ENCODE measurements around the gene POLR2C. TPM values are rescaled to one million over a fixed set of nuclear protein-coding genes. Genes with fewer than 3 reads are reported as not detected.

Gene POLR2C
- total and polyA plus RNA-seq, 10 of the 15 experiments (the other 5 are each of a cell fraction or from before 2014, with no cell fraction given): 26.9 to 93.0 (median 57.8) TPM

DNA sequence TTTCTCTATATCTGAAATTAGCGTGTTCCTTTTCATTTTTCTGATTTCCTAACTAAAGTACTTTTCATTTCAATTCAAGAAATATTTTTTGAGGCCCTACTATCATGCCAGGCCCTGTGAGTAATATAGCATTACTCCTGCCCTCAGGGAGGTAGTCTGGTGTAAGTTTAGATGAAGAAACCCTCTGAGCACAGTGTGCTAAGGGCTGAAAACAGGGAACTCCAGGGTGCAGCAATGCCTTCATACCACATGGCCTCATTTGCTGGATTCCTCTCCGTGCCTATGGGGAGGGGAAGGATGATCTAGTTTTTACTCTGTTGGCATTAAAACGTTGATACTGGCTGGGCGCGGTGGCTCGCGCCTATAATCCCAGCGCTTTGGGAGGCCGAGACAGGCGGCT, 10.5 kb upstream of the POLR2C start:
- Histone ChIP-seq H3K9ac (ENCODE audit: control insufficient read depth, insufficient read depth, low read length) (no peak overlapping the region), H3K4me1 (ENCODE audit: control insufficient read depth, insufficient read depth, low read length) (peaks cover 6% of the 10 kb centered on the region; the same call in 1 of the 2 replicates), H3K27ac (ENCODE audit: control insufficient read depth, insufficient read depth) (no peak overlapping the region), H3K4me3 (no peak overlapping the region), H4K20me1 (ENCODE audit: control insufficient read depth, insufficient read depth) (no peaks in the 10 kb centered on the region), H2AFZ (ENCODE audit: control insufficient read depth, low read depth, low read length) (no peak overlapping the region), H3K27me3 (replicated peaks in 1 of 2; ENCODE audit: control insufficient read depth in 2 of 2, insufficient read depth in 2 of 2, low read length in 1 of 2) (no peaks in the 10 kb centered on the region), H3K36me3 (ENCODE audit: control insufficient read depth in 2 of 2, insufficient read depth in 2 of 2, low read length in 1 of 2) (peaks cover 2 to 10% of the 10 kb centered on the region in 2 experiments), H3K9me3 (replicated peaks; ENCODE audit: control insufficient read depth, insufficient read depth, low read length) (no peaks in the 10 kb centered on the region), H3K79me2 (ENCODE audit: control insufficient read depth, insufficient read depth, low read length) (peaks cover 12% of the 10 kb centered on the region), H3K4me2 (ENCODE audit: control insufficient read depth, insufficient read depth) (no peak overlapping the region)
- POLR2A ChIA-PET: no interaction called here
- ATAC-seq: no peak
- SMC1A ChIA-PET (ENCODE audit: uncharacterized antibody, unreplicated experiment): no interaction called here
- CTCF ChIA-PET: interaction anchor here (1.0 to 1.3 kb wide), 2 partner anchors 32 to 68 kb away, joined by 3 to 4 read pairs; no protein-coding TSS in a partner anchor
- DNase-seq (ENCODE audit: low read depth, low spot score): no peak
- BruUV-seq (replicated peaks): no TSS peak
- 97% methylated on average over 10 of the region's 10 CpGs for WGBS (ENCODE audit: insufficient coverage, insufficient replicate concordance, low lambda C conversion rate, missing lambda C conversion rate)
- TF ChIP-seq HCFC1 (IDR thresholded peaks at IDR 0.05; ENCODE audit: low read length) (no peak), MXI1 (IDR thresholded peaks at IDR 0.05; ENCODE audit: low read depth, low read length) (no peak)
- in situ Hi-C loops (cut with MboI): no loop called here
- RAD21 ChIA-PET (ENCODE audit: unreplicated experiment): no interaction called here
- no peak for FAIRE-seq
- intact Hi-C loops (cut with micrococcal nuclease; ENCODE audit: unreplicated experiment): no loop called here

DNA sequence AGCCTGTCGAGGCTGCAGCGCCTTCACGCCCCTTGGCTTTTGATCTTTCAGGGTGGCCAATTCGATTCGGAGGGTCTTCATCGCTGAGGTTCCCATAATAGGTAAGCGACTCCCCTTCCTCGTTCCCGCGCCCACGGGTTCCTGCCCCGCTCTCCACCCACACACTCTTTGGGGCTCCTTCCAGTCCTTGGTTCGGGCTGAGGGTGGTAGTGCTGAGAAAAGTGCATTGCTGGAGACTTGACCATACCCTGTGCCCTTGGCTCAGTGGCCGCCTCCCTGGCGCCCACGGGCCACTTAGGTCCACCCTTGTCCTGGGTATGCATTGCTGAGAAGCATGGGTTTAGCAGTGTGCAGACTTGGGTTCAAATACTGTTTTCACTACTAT, 491 bp downstream of the POLR2C start:
- in situ Hi-C loops (cut with MboI) (no loop called here), intact Hi-C loops (cut with micrococcal nuclease; ENCODE audit: unreplicated experiment) (loop anchor here (1.0 to 5.0 kb wide), 2 partner anchors 54 to 163 kb away; no protein-coding TSS in a partner anchor)
- CTCF ChIA-PET: interaction anchor here (0.8 to 7.0 kb wide), 19 partner anchors 12 to 275 kb away, joined by 3 to 51 read pairs (median 5); partner anchors contain the start of genes CIAPIN1, COQ9 and DOK4
- Histone ChIP-seq H3K27ac (ENCODE audit: control insufficient read depth, insufficient read depth) (peak overlapping the region; percentile 64), H2AFZ (ENCODE audit: control insufficient read depth, low read depth, low read length) (0 out of 2 replicates have a peak overlapping the region, but pooled peaks have one; percentile 5), H3K4me3 (peak overlapping the region; percentile 98), H3K9ac (ENCODE audit: control insufficient read depth, insufficient read depth, low read length) (peak overlapping the region; percentile 86), H3K79me2 (ENCODE audit: control insufficient read depth, insufficient read depth, low read length) (peaks cover 18% of the 10 kb centered on the region), H3K4me1 (ENCODE audit: control insufficient read depth, insufficient read depth, low read length) (peaks cover 7% of the 10 kb centered on the region), H4K20me1 (ENCODE audit: control insufficient read depth, insufficient read depth) (no peaks in the 10 kb centered on the region), H3K4me2 (ENCODE audit: control insufficient read depth, insufficient read depth) (peak overlapping the region; percentile 93), H3K36me3 (ENCODE audit: control insufficient read depth in 2 of 2, insufficient read depth in 2 of 2, low read length in 1 of 2) (peaks cover 9 to 28% of the 10 kb centered on the region in 2 experiments), H3K27me3 (replicated peaks in 1 of 2; ENCODE audit: control insufficient read depth in 2 of 2, insufficient read depth in 2 of 2, low read length in 1 of 2) (no peaks in the 10 kb centered on the region), H3K9me3 (replicated peaks; ENCODE audit: control insufficient read depth, insufficient read depth, low read length) (no peaks in the 10 kb centered on the region)
- RAD21 ChIA-PET (ENCODE audit: unreplicated experiment): interaction anchor here (0.7 to 1.8 kb wide), 5 partner anchors 14 to 83 kb away, joined by 3 to 6 read pairs (median 4); partner anchors contain the start of genes CIAPIN1 and COQ9
- no TSS peak for BruUV-seq (replicated peaks)
- ATAC-seq (peak; percentile 74), FAIRE-seq (no peak), DNase-seq (ENCODE audit: low read depth, low spot score) (no peak)
- POLR2A ChIA-PET: interaction anchor here (0.6 to 4.5 kb wide), 6 partner anchors 13 to 850 kb away, joined by 3 to 14 read pairs (median 3); partner anchors contain the start of genes CIAPIN1 and COQ9
- SMC1A ChIA-PET (ENCODE audit: uncharacterized antibody, unreplicated experiment): interaction anchor here (1.2 to 2.3 kb wide), 2 partner anchors 57 to 59 kb away, joined by 4 to 9 read pairs; no protein-coding TSS in a partner anchor
- no peak for TF ChIP-seq IKZF2 (IDR thresholded peaks at IDR 0.05)
- no peak for TF ChIP-seq NRF1 (conservative IDR thresholded peaks at IDR 0.05; ENCODE audit: low read depth, low read length)
- TF ChIP-seq POLR2AphosphoS2 (IDR thresholded peaks at IDR 0.05; ENCODE audit: low read depth, low read length): 0 out of 2 replicates have a peak, but pooled peaks have one; percentile 6
- no peak for TF ChIP-seq ZNF217 (IDR thresholded peaks at IDR 0.05)
- TF ChIP-seq EGR1 (IDR thresholded peaks at IDR 0.05; ENCODE audit: borderline replicate concordance in 1 of 2, low read depth in 2 of 2, low read length in 2 of 2): peak in 1 of 2 experiments; percentile 72; a peak in 2 of 3 replicates
- WGBS (ENCODE audit: insufficient coverage, insufficient replicate concordance, low lambda C conversion rate, missing lambda C conversion rate): under 1% methylated on average over 16 of the region's 16 CpGs
